Mesangial cell (primary cell): ENCODE data around the gene EGR1. TPM values are rescaled to one million over a fixed set of nuclear protein-coding genes. Genes with fewer than 3 reads are reported as not detected.

Source experiments
- total RNA-seq: library from RNA; depleted of rRNA; stranded (reverse); fragments of >200 nt; gene quantifications from 2 replicates; pipeline ENCODE4 v1.2.3, GENCODE V29; 2015

EGR1 gene
- 8.5 and 11.7 TPM in 2 replicates for total RNA-seq

DNA sequence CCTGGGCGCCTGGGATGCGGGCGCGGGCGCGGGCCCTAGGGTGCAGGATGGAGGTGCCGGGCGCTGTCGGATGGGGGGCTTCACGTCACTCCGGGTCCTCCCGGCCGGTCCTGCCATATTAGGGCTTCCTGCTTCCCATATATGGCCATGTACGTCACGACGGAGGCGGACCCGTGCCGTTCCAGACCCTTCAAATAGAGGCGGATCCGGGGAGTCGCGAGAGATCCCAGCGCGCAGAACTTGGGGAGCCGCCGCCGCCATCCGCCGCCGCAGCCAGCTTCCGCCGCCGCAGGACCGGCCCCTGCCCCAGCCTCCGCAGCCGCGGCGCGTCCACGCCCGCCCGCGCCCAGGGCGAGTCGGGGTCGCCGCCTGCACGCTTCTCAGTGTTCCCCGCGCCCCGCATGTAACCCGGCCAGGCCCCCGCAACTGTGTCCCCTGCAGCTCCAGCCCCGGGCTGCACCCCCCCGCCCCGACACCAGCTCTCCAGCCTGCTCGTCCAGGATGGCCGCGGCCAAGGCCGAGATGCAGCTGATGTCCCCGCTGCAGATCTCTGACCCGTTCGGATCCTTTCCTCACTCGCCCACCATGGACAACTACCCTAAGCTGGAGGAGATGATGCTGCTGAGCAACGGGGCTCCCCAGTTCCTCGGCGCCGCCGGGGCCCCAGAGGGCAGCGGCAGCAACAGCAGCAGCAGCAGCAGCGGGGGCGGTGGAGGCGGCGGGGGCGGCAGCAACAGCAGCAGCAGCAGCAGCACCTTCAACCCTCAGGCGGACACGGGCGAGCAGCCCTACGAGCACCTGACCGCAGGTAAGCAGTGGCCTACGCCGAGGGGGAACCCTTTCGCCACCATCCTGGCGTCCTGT is at the start of gene EGR1:
Gene EGR1, plus strand, starts transcription at position 219 of the 864 bp plus-strand sequence. Its CDS starts 283 bp downstream, at position 502.

GRCh38 chr5:138438724-138439476 is 26.4 kb upstream of the EGR1 start, which contains the start of gene REEP2:
TSS of gene REEP2 (plus strand) at chr5:138439057. CDS start at chr5:138439209, 152 bp downstream.

Other genes starting within 250 kb of the EGR1 start
- gene GFRA3, start 190.9 kb upstream of the EGR1 start, total RNA-seq, result under 0.01 TPM in 1 of 2 replicates, not detected in the other
- 1.3 and 20.2 TPM in 2 replicates for gene CDC25C, start 133.7 kb upstream of the EGR1 start, total RNA-seq
- gene FAM53C, start 127.2 kb upstream of the EGR1 start, total RNA-seq, result 24.3 and 33.0 TPM in 2 replicates
- gene KDM3B, start 112.8 kb upstream of the EGR1 start, total RNA-seq, result 30.8 and 39.2 TPM in 2 replicates
- 11.7 and 28.8 TPM in 2 replicates for gene REEP2, start 26.4 kb upstream of the EGR1 start, total RNA-seq
- 49.2 and 85.9 TPM in 2 replicates for gene ETF1, start 77.8 kb downstream of the EGR1 start, total RNA-seq
- 225 and 349 TPM in 2 replicates for gene HSPA9, start 109.9 kb downstream of the EGR1 start, total RNA-seq